GM19395 (cell line): ENCODE results near the gene MPHOSPH8.
A peak's percentile ranks its signal among the peaks of the same experiment; 100 is the strongest.
"Not testable (repeated sequence)": the region's sequence is repeated elsewhere in the genome, so short reads cannot be mapped to it uniquely, and the experiment has no call there.

Source experiments
- ATAC-seq: cut with Tn5 transposase; IDR thresholded peaks from one replicate; pipeline ENCODE4 v1.9.1; 2021; ENCODE audit warnings: mild to moderate bottlenecking, moderate library complexity; ENCODE audit not compliant: unreplicated experiment

Gene MPHOSPH8

DNA sequence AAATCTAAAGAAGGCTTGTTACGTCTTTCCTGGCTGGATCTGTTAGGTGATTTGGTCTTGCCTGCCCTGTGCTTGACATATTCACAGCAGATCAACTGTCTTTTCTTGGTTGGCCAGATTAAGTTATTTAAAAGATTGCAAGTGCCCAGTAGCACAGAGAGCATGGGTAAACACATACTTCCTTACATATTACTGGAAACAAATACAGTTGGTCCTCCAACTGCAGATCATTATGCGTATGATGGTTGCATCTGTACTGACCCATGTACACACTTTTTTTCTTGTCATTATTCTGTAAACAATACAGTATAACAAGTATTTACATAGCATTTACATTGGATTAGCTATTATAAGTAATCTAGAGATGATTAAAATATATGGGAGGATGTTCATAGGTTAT is 9.2 kb upstream of the MPHOSPH8 start:
- no peak for ATAC-seq

DNA sequence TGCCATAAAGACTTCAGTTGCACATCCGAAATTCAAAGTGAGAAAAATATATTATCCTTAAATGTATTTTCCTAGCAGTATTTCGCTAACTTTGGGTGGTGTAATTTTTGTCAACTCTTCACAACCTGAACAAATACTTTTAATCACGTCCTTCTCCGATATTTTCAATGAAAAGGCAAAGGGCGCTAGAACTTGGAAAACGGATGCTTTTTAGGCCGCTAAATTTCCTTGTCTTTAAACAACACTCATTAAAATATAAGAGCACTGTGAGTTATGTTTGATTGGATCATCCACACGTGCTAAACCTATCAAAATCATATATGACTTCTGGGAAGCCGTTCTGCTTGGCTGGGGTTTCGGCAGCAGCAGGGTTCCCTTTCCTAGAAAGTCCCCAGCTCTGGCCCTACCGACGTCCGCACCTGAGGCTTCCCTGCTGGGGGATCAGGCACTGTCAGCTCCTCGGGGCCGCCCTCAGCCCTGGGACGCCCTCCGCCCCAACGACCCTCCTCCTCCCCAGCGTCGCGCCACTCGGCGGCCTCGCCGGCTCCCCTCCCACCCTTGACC is 462 bp upstream of the MPHOSPH8 start:
- ATAC-seq = no peak

DNA sequence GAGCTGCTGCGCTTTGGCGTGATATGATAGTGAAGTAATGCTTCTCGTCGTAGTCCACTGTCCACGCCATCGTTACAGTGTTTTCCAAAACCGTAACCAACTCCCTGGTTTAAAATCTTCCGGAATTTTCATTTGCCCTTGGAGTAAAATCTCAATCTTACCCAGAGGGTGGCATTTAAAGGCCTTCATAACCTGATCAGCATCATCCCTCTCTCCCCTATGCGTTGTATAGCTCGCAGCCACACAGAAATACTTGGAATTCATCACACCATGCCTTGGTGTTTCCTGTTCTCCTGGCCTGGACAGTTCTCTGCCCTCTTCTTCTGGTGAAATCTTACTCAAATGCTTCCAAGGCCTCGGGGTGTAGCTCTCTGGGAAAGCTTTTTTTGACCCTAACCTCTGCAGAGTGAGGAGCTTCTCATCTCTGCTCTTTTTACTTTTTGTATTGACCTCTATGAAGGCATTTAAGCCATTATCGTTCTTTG is 839 bp downstream of the MPHOSPH8 start:
- peak; percentile 36 for ATAC-seq

DNA sequence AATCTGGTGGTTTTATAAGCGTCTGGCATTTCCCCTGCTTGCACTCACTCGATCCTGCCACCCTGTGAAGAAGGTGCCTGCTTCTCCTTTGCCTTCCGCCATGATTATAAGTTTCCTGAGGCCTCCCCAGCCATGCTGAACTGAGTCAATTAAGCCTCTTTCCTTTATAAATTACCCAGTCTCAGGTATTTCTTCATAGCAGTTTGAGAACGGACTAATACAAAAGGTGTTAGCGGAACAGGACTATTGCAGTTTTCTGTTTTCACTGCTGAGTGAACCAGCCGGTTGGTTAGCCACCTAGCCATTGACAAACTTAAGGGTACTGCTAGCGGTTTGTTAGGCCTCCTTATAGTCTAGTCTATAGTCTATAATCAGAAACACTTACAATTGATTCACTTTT is 2.5 kb downstream of the MPHOSPH8 start:
- not testable (repeated sequence) for ATAC-seq

DNA sequence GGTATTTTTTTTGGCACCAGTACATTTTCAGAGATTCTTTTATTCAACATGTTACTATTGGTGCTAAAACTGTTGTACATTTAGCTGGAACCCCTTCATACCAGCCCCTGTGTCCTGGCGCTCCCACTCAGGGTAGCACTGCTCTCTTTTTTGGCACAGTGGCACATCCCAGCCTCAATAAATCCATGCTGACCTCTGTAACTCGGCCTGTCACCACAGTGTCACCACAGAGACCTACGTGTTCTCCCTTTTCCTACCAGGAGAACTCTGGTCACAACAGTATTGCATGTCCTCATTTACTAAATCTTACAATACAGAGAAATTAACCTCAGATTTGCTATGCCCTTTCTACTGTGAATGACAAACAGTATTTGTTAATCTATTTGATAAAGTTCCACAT is 10.2 kb downstream of the MPHOSPH8 start:
- ATAC-seq = no peak

DNA sequence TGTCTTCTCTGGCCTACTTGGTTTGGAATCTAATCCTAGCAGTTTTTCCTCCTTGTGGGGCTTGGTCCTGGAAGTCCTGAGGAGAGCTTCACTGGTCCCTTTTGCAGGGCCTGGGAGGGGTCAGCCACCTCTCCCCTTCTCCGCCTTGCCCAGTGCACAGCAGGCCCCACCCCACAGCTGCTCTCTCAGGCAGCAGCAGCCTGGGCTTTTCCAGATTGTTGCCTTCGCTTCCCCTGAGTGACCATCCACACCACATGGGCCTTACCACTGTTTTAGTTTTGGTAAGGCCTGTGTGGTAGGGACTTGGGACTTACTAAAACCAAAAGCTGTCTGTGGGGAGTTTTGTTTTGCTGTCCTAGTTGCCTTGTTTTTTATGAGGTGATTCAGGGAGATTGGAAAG is 11.5 kb downstream of the MPHOSPH8 start:
- no peak for ATAC-seq

DNA sequence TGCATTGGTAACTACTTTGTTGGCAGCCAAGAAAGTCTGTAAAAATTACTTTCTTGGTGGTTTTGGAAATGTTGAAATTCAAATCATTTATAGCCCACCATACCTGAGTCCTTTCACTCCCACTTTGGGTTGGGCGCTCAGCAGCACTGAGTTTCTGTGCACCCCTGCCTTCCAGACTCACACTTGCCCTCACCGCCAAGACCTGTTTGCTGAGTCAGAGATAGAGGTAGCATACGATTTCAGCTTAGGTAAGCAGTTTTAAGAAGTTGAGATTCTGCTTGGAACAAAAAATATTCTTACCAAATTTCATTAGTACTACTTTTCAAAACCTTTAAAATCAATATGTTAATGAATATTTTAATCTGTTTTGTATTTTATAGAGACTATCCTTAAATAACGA is 12.6 kb downstream of the MPHOSPH8 start:
- no peak for ATAC-seq

DNA sequence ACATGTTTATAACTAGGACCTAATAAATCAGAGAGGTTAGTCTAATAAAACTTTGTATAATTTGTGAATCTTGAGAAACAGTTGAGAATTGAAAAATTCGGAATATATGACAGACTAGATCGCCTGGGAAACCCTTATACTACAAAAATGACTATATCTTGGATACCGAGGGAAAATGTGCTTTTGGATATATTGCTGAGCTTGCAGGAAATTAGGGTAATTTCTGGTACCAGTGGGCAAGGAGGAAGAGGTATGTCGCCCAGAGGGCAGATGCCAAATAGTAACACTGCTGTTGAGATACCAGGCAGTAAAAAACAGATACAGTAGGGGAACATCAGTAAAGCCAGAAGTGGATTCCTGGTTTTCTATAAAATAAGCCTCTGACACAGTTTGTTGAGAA is 17.3 kb downstream of the MPHOSPH8 start:
- ATAC-seq = no peak

DNA sequence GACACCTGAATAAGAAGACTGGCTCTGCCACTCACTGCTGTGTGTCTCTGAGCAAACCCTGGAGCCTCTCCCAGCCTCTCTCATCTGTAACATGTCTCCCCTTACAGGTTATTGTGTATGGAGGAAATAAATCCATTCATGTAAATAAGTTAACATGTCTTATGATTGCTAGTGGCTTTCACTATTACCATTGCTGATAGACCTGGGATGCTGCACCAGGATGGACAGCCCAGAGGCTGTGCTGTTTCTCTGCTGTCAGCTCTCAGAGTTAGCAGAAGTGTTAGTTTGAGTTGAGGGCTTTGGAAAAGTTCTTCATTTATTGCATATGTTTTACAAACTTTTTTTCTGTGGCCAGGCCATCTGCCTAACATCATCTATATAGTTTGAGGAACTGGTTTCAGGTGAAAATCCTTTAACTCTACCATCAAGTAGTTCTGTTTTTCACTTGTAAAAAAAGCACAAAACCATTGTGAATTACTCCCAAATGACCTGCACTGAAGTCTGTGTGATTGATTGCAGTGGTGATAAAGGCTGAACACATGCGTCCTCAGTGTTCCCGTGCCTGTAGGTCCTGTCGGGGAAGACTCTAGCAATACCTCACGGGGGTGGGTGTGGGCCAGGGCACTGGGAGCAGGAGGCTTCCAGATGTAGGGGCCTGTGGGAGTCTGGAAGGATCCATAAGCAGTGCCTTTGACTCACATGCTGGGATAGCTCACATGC is 24.6 kb downstream of the MPHOSPH8 start:
- no peak for ATAC-seq

DNA sequence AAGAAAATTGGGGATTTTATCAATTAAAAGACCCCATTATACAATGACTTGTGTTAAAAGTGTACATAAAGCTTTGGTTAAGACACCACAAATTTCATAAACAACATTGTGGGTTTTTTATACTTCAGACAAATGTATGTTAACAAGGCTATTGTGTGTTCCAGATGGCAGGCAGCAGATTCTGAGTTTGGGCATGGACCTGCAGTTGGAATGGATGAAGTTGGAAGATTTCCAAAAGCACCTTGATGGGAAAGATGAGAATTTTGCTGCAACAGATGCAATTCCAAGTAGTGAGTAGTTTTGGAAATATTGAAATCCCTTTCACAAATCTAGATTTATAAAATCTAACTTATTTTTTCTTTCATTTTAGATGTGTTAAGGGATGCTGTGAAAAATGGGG is 25.4 kb downstream of the MPHOSPH8 start:
- ATAC-seq = no peak

DNA sequence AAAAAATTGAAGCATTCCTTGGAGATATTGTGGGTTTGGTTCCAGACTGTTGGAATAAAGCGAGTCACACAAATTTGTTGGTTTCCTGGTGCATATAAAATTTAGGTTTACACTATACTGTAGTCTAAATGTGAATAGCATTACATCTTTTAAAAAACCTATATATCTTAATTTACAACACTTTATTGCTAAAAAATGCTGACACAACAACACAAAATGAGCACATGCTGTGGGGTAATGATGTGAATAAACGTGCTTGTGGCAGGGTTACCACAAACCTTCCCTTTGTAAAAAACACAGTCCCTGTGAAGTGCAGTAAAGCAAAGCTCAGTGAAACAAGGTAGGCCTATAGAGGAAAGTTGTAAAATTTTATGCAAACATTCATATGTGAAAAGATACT is 27.7 kb downstream of the MPHOSPH8 start:
- ATAC-seq = no peak

DNA sequence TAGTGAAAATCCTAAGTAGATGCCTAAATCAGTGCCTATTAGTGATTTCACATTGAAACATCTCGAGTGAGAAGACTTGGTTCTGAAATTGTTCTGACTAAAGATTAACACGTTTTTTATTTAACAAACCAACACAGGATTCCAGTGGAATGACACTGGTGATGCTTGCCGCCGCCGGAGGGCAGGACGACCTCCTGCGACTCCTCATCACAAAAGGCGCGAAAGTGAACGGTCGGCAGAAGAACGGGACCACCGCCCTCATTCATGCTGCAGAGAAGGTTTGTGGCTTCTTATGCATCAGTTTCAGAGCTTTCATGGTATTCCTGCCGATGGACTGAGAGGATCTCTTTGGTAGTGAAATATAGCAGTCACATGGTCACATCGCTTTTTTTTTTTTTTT is 28.1 kb downstream of the MPHOSPH8 start:
- no peak for ATAC-seq

DNA sequence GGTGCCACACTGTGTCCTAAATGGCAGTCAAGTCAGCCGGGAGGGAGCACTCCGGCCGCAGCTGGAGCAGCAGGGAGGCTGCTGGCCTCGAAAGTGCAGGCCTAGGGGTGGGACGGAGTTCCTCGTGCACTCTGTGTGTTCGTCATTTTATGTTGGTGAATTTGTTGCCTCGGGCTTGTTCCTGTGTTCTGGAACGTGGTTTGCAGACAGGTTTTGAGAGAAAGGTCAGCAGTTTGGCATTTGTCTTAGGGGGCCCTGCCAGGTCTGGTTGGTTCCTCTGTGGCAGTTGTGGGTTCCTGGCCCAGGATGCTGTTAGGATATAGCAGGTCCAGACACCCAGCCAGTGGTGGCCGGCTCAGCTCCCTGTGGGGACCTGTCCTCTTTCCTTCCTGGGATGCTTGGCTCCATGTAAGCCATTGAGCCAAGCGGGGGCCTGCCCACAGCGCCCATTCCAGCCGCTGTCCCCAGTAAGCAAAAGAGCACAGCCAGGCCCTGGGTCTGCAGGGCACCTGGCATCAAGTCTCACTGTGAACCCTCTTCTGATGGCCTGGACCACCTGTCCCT is 30.0 kb downstream of the MPHOSPH8 start:
- no peak for ATAC-seq

DNA sequence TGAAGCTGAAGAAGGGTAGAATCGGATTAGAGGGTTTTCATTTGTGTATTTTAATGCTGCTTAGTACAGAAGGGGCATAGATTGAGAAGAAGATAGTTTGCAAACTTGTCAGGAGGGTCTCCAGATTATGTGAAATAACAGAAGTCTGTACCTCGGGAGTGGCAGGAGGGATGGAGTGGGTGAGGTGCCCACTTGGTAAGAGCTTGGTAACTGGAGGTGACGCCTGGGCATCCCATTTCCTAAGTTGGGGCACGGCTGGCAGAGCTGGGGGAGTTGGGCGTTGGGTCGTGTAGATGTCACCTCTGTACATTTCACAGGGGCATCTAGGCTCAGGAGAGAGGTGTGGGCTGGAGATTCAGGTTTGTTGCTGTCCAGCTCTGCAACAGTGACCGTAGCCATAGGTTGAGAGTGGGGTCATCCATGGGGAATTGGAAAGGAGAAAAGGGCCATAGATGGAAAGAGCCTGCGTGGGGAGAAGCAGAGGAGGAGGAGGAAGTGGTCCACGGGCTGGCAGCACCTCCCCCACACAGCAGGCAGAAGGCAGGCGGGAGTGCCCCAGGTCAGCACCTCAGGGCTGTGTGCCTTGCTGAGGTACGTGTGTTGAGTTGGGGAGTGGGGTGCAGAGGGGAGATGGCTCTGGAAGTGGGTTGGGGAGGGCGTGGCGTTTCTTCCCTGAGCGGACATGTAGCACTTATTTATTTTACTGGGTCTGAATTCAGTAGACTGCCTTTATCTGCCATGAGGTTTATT is 31.2 kb downstream of the MPHOSPH8 start:
- ATAC-seq = no peak

DNA sequence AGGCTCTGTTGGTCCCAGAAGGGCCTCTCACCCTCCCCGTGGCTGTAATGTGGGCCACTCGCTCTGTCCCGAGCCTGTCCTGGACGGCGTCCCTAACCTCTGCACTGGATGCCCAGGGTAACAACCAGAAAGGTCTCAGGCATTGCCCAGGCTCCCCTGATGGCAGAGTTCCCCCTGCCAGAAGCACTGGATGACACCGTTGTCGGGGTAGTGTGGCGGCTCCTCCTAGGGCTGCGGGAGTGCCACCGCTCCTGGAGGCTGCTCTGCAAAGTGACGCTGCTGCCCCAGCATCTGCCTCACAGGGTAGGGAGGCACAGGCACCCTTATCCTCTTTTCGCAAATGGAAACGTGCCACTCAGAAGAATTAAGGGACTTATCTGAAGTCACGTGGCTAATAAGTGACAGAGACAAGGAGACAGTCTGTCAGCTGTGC is 32.0 kb downstream of the MPHOSPH8 start:
- no peak for ATAC-seq

DNA sequence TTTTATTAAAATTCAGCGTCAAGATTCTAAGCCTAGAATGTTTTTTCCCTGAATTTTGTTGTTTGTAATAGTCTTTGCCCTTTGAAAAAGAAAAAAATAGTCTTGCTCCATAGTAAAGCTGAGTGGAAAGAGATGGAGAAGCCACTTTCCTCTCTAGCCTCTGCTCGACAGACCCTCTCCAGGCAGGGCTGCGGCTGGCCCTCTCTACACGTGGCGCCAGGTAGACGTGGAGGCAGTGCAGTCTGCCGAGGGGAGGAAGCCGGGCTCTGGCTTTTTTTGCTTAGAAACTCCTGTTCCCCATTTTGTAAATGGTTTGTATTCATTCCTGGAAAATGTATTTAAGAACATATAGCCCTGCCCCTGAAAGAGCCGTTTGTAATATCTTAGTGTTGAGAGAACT is 35.3 kb downstream of the MPHOSPH8 start:
- ATAC-seq = no peak

DNA sequence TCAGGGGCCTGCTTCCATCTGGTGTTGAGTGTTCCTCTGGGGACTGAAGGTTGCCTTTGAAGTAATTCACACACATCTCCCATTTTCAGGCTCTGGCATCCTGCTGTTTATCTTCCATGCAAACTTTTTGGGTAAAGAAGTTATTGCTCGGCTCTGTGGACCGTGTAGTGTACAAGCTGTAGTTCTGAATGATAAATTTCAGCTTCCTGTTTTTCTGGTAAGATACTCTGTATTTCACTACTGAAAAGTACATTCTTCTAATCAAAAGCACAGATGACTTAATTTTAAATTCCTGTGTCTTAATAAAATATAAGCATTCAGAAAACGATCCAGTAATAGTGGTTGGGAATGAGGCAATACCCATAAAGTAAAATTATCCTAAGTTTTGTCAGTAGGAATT is 36.7 kb downstream of the MPHOSPH8 start:
- no peak for ATAC-seq

DNA sequence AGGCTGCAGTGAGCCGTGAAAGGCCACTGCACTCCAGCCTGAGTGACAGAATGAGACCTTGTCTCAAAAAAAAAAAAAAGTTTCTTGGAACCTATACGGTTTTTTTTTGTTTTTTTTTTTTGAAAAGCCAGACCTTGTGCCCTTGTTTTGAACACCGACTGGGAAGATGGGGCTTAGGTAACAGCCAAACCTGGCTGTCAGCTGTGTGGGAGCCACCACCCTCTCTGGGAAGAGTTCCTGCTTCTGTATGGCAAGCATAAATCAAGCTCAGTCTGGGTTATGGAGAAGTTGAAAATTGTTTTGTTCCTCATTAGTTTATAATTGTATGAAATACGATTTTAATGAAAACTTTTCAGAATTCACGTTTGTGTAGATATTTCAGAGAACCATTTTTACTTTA is 39.5 kb downstream of the MPHOSPH8 start:
- no peak for ATAC-seq

DNA sequence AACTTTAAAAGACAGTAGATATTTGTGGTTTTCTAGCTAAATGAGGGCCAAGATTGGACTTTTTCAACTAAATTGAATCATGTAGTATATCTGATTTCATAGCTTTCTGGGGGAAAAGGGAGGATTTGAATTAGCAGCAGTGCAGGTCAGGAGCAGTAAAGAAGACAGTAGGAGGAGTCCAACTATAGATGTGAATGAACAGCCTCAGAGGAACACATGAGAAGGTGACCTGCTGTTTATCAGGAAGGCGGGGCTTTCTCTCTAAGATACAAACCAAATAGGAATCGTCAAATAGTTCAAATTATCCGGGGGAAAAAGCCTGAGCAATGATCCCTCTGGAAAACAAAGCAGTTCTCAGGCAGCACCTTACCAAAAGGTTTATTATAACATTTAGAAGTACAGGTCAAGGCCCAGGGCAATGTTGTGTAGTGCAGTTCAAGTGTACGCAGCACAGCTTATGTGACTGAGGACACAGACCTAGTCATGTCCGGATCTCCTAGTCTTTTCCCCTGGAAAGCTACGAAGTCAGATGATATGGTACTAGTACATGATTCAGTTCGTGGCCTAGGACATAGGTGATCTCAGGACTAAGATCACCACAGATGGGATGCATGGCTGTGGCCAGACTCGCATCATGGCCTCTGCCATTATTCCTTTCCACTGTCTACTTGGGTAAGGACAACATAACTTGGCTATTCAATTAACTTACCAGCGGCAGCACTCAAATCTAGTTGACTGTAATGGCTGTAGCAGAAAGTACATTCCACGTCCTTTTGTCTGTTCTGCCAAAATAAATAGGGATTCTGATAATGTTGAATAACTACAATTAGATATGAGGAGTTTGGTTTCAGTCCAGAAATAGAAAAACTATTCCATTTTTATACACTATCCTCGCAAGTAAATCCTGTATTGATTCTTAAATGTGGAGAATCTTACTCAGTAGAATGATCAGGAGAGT is 40.3 kb downstream of the MPHOSPH8 start:
- no peak for ATAC-seq

DNA sequence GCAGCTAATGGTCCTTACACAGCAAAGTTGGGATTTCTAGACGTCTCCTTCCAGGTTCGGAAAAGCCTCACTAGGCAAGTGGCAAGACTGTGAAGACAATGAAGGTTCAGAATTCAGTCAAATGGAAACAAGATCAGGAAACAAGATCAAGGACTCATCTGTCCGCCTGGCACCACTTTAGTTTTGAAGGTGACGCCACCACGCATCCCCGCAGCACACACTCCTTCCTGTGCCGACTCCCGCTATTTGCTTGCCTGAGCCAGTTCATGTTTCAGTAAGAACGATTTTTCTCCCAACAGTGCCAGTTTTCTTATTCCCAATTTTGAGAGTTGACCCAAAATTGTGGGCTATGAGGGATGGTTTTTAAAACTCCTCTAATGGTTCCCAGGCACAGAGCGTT is 41.4 kb downstream of the MPHOSPH8 start:
- no peak for ATAC-seq

DNA sequence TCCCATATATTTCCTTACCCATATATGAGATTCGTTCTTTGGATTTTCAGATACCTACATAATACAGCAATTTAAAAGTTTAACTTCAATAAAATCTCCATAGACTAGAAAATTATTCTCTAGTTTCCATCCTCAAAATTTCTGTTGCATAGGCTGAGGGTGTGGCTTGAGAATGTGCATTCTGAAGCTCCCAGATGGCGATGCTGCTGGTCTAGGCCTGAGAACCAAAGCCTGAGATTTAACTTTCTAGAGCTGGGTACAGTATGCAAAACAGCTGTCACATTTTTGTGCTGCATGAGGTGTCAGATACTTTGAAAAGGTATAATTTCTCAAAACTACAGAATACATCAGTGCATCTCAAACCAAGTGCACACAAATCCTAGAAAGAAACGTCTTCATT is 42.7 kb downstream of the MPHOSPH8 start:
- no peak for ATAC-seq
